ELR (cell line): ENCODE data around the gene SLC34A1.

Experiments
- DNase-seq: peaks from one replicate; pipeline ENCODE4 v3.0.0-alpha.2; 2015; ENCODE audit warnings: low read depth

Gene SLC34A1

DNA sequence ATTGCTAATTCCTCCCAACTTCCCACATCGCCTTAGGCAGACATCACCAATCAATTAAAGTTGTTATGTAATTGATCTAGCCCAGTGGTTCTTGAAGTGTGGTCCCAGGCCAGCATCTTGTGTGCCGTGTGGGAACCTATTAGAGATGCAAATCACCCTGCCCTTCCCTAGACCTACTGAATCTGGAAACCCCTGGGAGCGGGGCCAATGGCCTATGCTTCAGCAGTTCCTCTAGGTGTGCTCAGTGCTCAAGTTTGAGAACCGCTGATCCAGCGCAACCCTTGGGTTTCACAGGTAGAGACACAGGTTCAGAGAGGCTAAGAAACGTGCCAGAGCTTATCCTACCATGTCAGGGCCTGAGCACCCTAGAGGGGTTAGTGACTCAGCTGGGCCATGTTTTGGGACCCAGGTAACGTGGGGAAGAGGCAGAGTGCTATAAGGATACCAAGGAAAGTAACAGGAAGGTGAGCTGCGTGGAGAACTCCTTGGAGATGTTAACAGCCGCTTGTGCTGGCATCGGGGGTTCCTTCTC is 4.4 kb downstream of the SLC34A1 start:
- no peak for DNase-seq

DNA sequence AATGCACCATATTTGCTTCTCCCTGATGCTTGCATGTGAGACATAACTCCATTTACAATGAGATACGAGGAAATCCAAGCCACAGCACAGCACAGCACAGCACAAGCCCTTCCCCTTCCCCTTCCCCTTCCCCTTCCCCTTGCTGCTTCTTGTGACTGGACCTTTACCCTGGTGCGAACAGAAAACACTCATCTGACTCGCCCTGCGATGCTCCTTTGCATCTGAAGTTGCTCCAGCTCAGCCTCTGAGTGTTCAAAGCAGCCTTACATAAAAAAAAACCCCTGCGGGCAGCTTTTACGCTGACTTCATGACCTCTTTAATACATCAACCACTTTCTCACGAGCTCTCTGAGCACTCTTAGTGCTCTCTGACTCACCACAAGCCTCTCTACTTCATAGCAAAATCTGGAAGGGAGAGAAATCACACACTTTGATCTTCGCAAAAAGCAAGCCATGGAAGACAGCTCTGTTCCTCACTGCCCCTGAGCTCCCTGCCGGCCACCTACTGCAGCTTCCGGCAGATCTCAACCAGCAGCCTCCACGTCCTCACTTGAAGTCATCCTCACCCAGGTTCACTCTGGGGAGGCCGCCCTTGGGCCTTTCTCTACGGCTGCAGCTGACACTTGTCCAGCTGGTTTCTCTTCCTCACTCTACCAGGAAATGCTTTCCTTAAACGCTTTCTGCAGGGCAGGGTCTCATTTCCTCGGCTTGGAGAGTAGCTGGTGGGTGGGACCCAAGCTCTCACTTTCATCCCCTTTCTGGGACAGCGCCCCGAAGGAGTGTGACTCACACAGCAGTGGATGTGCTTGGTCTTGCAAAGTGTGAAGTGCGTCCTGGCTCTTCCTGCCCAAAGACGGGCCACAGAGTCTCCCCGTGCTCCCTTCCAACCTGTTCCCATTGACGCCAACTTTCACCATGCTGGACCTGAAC is 5.3 kb downstream of the SLC34A1 start:
- peak; percentile 99 for DNase-seq

DNA sequence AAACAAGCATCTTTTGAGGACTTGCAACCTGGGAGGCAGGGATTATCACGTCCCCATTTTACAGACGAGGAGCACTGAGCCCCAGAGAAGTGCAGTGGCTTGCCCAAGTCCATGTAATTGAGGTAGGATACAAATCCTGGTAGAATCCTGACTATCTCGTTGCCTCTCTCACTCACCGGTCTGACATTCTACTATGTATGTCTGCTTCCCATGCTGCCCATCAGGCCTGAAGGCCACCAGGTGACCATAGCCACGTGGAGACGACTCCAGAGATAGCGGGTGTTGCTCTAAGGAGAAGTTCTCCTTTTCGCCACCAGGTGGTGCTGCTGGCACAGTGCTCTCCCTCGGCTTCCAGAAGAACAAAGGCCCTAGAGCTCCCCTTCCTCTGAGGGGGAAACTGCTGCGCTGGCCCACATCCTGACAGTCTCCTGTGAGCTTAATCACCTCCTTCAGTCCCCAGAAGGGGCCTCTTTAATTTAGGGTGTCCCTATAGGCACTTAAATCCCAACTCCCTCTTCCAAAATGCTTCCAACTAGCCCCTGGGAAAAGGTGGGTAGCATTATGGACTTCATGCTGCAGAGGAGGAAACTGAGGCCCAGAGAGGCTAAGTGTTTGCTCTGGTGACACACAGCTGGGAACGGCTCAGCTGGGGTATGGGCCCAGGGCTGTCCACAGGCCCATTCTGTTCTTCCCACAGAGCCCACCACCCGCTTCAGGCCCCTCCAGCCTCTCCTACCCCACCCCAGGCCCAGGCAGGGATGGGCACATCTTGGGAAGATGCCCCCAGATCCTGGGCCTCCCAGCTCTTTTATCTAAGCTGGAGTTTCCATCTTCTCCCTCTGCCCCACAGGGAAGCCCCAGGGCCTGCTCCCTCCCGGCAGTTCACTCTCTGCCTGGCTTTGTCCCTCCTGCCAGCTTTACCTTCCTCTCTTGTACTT is 6.4 kb downstream of the SLC34A1 start:
- peak; percentile 87 for DNase-seq

DNA sequence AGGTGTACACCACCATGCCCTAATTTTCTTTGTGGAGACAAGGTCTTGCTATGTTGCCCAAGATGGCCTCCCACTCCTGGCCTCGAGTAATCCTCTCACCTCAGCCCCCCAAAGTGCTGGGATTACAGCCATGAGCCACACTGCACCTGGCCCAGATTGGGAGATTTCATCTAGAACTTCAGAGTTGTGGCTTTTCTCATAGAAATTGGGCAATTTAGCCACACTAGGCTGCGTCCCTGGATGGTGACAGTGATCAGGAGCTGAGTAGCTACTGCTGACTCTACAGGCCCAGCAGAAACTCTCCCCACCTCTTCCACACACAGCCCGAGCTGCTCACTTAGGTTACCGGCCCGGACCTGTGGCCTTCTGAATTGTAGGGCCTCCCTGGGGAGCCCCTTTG is 8.5 kb downstream of the SLC34A1 start:
- DNase-seq: no peak

DNA sequence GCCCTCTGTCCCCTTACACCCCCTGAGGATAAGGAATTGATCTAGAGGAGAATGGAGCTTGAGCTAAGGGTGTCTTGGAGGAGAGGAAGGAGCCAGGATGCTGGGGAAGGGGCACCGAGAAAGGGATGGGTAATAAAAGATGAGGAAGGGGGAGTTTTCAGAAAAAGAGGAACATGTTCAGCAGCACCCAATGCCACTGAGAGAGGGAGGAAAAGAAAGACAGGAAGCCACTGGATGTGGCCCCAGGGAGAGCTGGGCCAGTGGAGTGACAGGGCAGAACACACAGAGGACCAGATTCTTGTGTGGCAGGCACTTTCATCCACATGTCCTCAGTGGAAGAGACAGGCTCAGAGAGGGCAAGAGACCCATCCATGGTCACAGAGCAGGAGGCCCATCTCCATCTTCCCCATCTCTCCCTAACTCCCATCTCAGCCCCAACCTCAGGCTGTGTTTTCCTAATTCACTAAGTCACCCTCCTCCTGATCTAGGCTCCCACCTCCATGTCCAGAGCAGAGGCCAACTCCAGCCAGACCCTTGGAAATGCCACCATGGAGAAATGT is 9.1 kb downstream of the SLC34A1 start:
- no peak for DNase-seq

DNA sequence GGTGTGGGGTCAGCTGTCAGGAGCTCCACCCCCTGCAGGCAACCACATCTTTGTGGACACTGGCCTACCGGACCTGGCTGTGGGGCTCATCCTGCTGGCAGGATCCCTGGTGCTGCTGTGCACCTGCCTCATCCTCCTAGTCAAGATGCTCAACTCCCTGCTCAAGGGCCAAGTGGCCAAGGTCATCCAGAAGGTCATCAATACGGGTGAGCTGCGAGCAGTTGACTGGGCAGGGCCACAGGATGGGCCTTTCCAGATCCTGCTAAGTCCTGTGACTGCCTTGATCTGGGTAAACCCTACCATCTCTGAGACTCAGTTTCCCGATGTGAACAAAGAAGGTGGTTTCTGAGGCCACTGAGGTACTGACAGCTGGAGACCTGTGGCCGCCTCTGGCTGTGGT is 9.8 kb downstream of the SLC34A1 start:
- DNase-seq: no peak

DNA sequence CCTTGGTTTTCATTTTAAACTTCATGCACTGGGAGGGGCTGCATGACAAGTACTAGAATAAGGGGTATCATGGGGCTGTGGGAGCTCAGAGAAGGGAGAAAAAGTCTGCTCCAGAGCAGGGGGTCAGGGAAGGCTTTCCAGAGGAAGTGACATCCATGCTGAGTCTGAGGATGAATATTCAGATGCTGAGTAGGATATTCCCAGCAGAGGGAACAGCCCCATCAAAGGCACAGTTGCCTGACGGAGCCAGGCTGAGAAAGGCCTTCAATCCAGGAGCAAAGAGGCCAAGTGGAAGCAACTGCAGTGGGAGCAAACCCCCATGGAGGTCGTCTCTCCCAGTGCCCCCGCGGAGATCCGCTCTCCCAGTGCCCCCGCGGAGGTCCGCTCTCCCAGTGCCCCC is 11.8 kb downstream of the SLC34A1 start:
- no peak for DNase-seq

DNA sequence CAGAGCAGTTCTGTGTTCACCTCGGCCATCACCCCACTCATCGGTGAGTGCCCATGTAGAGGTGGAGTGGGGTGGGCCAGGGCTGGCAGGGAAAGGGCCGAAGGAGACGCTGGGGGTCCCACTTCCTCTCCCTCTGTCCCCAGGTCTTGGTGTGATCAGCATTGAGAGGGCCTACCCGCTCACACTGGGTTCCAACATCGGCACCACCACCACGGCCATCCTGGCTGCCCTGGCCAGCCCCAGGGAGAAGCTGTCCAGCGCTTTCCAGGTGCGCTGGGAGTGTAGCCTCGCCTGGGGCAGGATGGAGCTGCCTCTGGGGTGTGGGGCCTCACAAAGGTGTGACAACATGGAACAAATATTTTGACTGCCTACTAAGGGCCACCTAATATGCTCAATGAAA is 12.6 kb downstream of the SLC34A1 start:
- DNase-seq: no peak

DNA sequence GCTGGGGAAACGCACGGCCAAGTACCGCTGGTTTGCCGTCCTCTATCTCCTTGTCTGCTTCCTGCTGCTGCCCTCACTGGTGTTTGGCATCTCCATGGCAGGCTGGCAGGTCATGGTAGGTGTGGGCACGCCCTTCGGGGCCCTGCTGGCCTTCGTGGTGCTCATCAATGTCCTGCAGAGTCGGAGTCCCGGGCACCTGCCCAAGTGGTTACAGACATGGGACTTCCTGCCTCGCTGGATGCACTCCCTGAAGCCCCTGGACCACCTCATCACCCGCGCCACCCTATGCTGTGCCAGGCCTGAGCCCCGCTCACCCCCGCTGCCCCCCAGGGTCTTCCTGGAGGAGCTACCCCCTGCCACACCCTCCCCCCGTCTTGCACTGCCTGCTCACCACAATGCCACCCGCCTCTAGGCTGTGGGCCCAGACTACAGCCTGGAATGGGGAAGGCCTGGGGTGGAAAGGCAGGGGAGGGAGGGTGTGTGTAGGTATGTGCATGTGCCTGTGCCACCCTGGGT is 13.7 kb downstream of the SLC34A1 start:
- DNase-seq: no peak

DNA sequence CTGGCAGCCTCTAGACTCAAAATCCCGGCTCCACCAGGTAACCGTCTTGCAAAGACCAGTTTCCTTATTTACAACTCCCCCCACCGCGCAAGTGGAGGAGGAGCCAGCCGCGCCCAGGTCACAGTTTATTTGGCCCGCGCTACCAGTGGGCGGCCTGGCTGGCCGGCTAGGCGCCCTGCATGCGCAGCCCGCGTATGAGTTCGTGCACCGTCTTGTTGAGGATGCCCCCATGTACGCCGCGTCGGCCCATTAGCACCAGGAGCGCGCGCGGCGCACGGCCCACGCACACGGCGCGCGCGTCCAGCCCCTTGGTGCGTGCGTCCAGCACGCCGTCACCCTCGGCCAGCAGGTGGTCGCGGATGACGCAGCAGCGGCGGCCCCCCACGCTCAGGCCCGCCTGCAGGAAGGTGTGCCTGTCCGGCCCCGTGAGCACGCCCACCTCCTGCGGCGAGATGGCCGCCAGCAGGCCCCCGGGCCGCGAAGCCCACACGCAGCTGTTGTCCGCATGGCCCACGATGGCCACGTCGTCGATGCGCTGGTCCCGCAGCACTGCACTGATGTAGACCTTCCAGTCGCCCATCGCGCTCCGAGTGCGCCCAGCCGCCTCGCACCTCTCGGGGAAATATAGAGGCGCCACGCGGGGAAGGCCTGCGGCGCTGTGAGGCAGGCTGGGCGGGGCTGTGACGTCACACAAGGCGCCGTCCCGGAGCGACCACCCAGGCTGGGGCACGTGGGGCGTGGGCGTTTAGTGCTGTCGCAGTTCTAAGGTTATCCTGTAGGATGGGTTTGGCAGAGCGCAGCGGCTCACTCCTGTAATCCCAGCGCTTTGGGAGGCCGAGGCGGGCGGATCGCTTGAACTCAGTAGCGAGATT is 16.0 kb downstream of the SLC34A1 start, which contains the start of gene PFN3:
TSS of gene PFN3 (minus strand) at position 665 of the 872 bp plus-strand sequence. CDS start at position 580, 85 bp downstream.
- DNase-seq: peak; percentile 43

DNA sequence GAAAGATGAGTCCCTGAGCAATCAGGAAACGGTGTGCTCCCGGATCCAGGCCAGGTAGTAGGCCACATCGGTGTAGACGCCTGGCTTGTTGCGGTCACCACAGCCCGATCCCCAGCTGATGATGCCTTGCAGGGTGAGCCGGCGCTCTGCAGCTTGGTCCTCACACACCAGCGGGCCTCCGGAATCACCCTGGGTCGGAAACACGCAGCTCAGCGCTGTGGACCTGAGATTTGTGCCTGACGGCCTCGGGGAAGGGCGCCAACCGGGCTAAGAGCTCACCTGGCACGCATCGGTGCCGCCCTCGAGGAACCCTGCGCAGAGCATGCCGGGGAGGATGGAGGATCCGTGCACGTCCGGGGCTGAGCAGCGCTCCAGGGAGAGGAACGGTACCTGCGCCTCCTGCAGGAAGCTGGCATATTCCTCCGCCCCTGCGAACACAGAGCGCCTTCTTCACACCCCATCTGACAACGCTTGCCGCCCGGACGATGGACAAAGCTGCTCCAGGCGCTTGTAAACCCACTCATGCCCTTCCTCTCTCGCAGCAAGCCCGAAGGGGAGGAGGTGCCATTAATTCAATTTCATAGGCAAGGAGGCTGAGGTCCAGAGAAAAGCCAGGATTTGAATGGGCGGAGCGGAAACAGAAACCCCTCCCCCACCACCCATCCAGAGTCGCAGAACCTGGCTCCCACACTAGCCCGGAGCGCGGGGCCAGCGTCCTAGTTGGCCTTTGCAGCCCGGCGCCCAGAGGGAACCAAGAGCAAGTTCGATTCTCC is 18.2 kb downstream of the SLC34A1 start:
- DNase-seq: peak; percentile 72

DNA sequence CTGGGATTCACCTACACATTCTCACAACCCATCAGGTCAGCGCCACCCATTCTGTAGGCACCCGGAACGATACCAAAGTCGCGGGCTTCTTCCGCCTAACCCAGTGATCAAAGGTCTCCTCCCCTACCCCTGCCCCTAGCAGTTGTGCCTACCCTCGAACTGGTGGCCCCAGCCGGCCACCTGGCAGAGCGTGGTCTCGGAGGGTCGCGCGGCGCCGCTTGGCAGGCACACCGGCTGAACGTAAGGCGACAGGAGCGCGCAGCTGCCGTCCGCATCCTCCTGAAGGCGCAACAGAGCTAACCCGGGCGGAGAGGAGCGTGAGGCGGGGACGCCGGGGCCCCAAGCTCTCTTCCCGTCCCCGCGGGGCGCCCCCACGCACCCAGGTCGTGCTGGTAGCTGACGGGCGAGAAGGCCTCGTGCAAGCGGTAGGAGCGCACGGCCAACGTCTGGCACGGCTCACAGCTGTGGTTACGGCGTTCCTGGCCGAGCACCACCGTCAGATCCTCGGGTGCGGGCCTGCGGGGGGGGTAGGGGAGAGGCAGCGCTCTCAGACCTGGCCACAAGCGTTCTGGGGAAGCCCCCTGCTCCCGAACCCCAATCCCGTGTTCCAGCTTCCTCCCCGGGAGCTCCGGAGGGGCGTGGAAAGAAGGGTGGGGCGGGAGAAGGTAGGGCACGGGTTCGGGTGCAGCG is 19.0 kb downstream of the SLC34A1 start:
- DNase-seq: peak; percentile 38

DNA sequence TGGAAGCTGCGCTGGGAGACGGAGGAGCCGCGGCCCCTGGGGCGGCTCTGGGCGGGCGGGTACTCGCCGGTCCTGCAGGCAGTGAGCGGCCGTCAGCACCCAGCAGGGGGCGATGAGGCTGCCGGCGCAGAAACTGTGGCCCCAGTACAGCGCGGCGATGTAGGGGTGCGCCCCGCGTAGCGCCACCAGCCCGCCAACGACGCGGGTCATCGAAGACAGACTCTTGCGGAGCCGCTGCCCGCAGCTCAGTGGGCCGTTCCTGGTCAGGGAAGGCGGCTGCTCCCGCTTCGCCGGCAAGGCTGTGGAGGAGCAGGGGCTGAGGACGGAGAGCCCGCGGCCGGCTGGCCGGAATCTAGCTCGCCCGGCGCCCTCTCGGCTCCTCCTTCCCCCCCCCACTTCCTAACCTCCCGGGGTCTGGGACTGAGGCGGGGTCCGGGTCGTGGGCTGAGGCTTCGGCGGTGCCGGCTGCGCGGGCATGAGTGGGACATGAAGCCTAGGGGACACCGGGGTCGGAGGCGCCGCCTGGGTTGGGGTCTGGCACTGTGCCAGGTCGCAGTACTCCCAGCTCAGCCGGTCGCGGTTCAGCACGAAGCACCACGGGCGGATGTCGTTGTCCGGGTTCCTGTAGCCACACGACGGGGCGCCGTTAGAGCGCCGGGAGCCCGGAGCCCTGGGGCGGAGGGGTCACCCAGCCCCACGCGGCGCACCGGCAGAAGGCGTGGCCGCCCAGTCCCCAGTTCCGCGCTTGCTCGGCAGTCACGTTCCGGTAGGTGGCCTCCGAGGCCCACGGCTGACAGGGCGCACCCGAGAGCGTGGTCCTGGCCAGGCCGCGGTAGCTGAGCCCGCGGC is 19.8 kb downstream of the SLC34A1 start:
- DNase-seq: peak; percentile 87

DNA sequence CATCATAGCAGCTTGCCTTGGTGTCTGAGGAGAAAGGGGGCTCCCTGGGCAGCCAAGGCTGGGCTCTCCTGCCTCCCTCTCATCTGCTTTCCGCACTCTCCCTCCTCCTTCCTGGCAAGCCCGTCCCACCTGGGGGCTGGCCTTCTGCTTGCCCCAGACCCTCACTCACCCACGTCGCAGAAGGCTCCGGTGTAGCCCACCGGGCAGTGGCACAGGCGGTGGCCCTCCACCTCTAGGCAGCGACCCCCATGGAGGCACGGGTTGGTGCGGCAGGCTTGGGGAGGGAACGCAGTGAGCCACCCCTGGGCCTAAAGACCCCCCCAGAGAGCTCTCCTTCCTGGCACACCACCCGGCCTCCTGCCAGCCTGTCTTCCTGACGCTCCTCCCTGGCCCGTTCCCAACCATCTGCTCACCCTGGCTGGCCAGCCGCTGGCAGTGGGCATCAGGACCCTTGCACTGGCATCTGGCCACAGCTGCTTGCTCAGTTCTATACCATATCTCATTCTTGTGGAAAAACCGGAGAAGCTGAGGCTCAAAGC is 20.5 kb downstream of the SLC34A1 start:
- DNase-seq: no peak

DNA sequence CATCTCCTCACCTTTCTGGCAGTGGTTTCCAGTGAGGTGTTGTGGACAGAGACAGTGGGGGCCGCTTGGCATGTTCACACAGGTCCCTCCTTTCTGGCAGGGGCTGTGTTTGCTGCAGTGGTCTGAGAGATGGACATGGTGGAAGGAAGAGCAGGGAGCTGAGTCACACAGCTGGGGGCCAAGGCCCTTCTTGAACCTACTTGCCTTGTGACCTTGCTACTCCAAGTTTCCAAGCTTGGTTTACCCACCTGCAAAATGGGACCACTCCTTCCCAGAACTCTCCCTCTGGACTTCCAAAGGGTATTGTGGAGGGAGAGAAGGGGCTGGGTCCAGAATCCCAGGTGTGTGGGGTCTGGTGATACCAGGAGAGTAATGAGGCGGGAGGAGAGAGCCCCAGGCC is 21.1 kb downstream of the SLC34A1 start:
- DNase-seq: no peak

DNA sequence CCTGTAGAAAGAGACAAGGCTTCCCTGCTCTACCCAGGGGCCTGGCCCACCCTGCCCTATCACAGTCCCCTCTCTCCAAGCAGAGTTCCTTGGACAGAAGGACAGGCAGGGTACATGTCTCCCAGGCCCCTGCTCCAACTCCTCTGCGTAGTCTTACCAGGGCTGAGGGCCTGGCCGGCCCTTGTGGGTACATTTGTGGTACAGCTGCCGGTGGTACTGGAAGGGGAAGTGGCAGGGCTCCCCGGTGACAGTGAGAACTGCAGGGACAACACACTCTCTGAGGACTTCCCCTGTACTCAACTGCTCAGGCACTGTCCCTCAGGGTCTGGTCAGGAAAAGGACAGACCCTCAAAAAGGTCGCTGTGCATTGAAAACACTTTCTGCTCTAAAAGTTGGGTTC is 21.6 kb downstream of the SLC34A1 start:
- no peak for DNase-seq

DNA sequence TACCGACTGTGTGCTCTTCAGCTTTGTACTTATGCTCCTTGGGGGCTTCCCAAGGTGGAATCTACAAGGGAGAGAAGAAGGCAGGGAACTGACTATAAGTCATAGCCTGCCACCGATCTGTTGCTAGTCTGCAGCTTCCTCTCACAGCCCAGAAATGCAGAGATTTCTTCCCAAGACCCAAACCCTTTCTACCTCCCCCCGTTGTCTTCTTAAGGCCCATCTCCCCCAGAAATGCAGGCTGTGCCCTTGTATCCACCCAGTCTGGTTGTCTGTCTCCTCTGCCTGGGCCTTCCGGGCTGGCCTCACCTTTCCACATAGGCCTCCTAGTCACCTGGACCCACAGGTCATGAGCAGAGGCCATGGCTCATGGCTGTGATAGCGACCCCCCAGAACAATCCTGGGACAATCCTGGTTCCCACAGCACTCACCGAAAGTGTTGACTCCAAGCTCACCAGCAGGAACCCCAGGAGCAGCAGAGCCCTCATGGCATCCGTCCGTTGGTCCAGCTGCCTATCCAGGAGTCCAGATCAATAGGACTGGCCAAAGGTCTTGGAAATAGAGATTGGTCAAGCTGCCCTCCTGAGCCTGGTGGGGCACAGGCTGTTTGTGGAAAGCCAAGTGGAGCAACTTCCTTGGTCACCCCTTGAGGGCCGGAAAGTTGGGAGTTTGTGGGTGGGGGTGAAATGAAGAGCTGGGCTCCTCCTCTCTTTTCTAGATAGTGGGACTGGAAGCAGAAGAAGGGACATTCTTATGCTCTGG is 25.0 kb downstream of the SLC34A1 start, which contains the start of gene F12:
TSS of gene F12 (minus strand) at position 522 of the 759 bp plus-strand sequence. CDS start at position 485, 37 bp downstream.
- DNase-seq: no peak
